Choroid plexus epithelial cell (primary cell): ENCODE measurements around the gene PSMA7.
A peak's percentile ranks its signal among the peaks of the same experiment; 100 is the strongest.

Experiments
- DNase-seq: peaks from one replicate; pipeline ENCODE4 v3.0.0-alpha.2; 2010; ENCODE audit warnings: low read depth
- H3K4me3 ChIP-seq: 2 replicates; pipeline ENCODE4 v1.5.1; 2011; ENCODE audit warnings: low read depth, mild to moderate bottlenecking, control low read depth, low read length, moderate library complexity
- TF ChIP-seq, protein P1 (sequence below): conservative IDR thresholded peaks from 2 replicates; pipeline ENCODE4 v1.5.1; 2011; ENCODE audit warnings: low read depth, mild to moderate bottlenecking, control low read depth, inconsistent platforms, low read length, moderate library complexity

Gene PSMA7

DNA sequence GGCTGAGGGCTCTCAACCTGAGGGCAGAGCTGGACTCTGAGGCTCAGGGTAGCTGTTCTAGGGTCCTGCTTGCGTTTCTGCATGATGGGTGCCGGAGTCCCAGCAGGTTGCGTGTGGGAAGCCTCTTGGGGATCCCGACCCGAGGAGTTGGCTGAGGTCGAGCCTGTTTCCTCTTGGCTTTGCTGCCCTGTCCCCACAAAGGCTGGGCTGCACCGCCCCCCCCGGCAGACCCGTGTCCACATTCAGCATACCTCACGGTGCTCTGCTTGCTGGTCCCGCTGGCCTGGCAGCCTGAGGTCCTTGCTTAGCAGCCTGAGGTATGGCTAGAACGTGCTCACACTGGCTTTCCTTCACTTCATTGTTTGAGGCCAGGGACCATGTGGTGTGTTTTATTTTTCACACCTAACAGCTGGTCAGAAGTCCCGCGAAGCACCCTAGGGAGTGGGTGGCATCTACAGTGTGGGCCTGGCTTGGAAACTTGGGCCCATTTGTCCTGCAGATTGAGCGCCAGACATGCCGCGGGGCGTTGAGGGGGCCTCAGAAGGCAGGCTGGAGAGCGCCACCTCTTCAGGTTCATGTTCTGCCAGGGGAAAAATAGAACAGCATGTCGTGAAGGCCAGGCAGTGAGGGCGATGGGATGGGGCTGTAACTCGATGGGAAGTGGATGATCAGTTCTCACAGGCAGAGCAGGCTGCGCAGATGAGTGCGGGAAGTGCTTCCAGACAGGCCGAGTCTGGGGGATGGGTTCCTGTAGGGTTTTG lies 11.5 kb downstream of the PSMA7 start:
- no peak overlapping the region for H3K4me3 ChIP-seq
- DNase-seq = no peak
- TF ChIP-seq, protein P1, sequence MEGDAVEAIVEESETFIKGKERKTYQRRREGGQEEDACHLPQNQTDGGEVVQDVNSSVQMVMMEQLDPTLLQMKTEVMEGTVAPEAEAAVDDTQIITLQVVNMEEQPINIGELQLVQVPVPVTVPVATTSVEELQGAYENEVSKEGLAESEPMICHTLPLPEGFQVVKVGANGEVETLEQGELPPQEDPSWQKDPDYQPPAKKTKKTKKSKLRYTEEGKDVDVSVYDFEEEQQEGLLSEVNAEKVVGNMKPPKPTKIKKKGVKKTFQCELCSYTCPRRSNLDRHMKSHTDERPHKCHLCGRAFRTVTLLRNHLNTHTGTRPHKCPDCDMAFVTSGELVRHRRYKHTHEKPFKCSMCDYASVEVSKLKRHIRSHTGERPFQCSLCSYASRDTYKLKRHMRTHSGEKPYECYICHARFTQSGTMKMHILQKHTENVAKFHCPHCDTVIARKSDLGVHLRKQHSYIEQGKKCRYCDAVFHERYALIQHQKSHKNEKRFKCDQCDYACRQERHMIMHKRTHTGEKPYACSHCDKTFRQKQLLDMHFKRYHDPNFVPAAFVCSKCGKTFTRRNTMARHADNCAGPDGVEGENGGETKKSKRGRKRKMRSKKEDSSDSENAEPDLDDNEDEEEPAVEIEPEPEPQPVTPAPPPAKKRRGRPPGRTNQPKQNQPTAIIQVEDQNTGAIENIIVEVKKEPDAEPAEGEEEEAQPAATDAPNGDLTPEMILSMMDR = no peak

DNA sequence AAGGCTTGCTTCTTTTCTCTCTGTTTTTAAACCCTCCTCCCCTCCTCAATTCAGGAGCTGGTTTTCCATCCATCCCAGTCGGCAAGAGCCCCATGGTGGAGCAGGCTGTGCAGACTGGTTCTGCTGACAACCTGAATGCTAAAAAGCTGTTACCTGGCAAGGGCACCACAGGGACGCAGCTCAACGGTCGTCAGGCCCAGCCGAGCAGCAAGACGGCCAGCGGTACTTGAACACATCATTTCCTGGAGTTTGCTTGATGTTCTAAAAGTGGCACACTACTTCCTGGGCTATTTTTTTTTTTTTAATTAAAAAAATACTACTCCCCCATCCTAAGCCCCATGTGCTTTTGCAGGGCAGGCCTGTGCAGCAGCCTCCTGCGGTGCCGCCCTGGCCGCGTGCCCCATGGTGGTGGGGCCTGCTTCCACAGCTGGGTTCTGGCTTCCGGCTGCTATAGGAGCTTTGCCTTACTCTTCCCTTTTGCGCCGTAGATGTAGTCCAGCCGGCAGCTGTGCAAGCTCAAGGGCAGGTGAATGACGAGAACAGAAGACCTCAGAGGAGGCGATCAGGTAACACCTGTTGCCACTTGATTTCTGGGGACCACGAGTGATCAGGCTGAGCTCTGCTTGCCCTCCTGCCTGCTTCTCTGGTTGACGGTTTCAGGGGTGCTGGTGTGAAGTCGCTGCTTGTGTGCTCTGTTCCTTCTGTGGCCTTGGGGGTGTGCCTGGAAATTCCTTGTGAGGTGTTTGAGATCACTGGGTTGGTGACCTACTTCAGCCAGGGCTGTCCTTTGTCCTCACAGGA lies 13.3 kb downstream of the PSMA7 start:
- H3K4me3 ChIP-seq = no peak overlapping the region
- DNase-seq = no peak
- TF ChIP-seq, protein P1 = no peak

DNA sequence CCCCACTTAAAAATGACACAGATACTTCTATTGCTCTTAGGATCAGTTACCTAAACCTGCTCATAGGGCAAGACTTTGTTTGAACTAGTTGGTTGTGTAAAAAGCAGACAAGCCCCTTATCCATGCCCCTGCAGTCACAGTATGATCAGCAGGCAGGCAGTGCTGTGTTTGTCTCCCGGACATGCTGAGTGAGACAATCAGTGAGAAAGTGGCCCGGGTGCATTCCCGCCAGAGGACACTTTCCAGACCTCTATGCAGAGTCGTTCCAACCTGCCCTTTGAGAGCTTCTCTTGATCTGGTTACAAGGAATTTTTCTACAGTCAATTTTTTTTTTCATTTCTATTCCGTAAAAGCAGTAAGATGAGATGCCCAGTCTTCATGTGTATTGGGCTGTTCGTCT lies 14.7 kb downstream of the PSMA7 start:
- no peak overlapping the region for H3K4me3 ChIP-seq
- no peak for DNase-seq
- TF ChIP-seq, protein P1 = no peak

DNA sequence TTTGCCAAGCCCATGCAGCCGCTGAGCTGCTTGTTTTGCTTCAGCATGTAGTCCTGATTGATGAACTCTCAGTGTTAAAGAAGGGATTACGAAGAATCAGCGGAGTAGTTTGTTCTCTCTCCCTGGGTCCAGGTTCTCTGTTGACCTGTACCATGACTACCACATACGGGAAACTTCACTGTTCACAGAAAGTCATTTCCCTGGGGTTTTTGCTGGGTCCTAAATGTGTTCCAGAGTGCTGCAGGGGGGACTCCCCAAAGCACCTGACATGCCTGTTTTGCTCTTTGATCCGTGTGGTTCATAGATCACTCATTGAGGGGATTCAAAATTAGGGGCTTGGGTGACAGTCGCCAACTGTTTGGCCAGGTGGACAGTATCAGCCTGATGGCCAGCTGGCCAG lies 15.4 kb downstream of the PSMA7 start:
- no peak overlapping the region for H3K4me3 ChIP-seq
- no peak for DNase-seq
- TF ChIP-seq, protein P1 = no peak

DNA sequence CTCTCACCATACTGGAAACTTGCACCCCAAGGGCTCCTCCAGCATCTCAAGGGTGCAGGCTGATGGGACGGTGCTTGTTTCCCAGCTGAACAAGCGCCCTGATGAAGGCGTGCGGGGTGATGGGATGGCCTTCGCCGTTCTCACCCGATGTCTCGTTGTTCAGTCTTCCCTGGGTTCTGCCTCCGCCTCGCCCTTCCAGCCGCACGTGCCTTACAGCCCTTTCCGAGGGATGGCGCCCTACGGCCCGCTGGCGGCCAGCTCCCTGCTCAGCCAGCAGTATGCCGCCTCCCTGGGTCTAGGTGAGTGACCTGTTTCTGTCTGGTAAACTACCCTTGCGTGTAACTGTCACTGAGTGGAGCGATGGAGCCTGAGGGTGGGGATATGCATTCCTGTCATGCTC lies 17.1 kb downstream of the PSMA7 start:
- TF ChIP-seq, protein P1 = no peak
- no peak overlapping the region for H3K4me3 ChIP-seq
- DNase-seq = no peak

DNA sequence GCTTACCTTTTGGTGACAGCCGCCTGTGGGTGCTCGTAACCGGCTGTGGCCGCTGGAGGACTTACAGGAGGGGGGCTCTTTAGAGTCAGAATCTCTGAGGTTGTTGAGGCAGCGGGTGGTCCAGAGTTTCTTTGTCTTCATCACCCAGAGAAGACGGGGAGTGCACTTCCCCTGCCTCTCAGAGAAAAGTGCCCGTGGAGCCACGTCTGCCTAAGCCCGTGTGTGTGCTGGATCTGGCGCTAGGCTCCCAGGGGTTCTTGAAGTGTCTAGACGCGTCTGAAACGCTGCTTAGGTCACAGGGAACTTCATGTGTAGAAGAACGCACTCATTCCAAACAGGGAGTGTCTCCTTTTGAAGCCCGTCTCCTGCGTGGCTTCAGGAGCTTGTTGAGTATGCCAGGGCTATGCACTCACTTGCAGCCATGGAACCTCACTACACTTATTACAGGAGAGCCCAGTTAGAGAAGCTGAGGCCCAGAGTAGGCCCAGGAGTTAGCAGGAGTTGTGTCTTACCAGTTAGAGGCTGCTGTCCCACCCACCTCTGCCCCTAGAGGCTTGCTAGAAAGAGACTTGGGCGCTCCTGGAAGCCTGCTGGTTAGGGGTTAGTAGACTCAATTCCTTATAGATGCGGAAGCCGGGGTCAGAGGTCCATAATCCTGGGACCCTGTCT lies 19.6 kb downstream of the PSMA7 start:
- TF ChIP-seq, protein P1 = peak; percentile 42
- H3K4me3 ChIP-seq = peak overlapping the region; percentile 83
- DNase-seq = peak; percentile 73
